GM12892 (cell line): ENCODE results near the gene ZDHHC7.

ENCODE experiments used
- POLR2A ChIP-seq: IDR thresholded peaks from 2 replicates; pipeline ENCODE4 v1.6.1; 2011; ENCODE audit warnings: low read depth, low read length, control low read depth
- POLR2AphosphoS5 ChIP-seq: IDR thresholded peaks from 2 replicates; pipeline ENCODE4 v1.6.1; 2011; ENCODE audit warnings: low read depth, low read length, control low read depth
- TAF1 ChIP-seq: IDR thresholded peaks from 2 replicates; pipeline ENCODE4 v1.6.1; 2011; ENCODE audit warnings: low read depth, mild to moderate bottlenecking, control low read depth, low read length, borderline replicate concordance

DNA sequence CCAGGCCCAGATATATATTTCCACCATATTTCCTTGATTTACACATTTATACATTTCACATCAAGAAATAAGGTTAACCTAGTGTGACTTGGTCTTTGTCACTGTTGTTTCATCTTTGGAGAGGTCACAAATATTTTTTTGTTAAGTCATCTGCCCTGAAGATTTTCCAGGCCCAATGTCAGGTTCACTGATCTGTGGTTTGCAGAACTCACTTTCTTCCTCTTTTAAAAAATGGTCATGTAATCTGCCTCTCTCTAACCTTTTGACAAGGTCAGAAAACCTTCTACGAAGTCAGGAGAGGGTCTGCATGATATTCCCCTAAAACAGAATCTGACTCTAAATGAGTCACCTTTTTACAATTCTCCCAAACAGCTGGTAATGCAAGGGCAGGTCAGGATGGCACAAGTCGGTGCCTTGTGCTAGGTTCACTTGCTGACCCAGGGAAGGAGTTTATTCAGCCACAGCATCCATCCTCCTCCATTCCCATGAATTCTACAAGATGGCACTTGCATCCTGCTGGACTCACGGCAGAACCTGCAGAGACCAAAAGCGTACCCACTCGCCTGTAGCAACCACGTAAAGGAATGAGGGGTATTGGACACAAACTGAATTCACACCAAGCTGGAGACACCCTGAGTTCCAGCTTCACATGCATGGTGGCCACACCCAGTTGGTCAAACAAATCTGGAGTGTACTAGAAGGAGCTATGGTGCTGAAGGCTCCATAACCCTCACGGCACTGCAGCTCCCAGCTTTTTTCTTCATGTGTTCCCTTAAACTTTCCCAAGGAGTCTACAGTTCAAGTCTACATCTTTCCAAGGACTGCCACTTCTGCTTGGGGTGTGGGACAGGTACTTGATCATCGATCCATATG, 14.7 kb upstream of the ZDHHC7 start:
- TF ChIP-seq POLR2A (no peak), TAF1 (no peak), POLR2AphosphoS5 (no peak)
